ENCODE results near the gene AIFM3. TPM values are rescaled to one million over a fixed set of nuclear protein-coding genes. Genes with fewer than 3 reads are reported as not detected.
A peak's percentile ranks its signal among the peaks of the same experiment; 100 is the strongest.

The AIFM3 gene
- total RNA-seq, 1 experiment from 2014 or later: 7.4 TPM

- Histone ChIP-seq H3K4me3 (no peak overlapping the region), H3K36me3 (ENCODE audit: low read depth) (no peaks in the 10 kb centered on the region), H3F3A (ENCODE audit: insufficient read depth, low read depth) (no peaks in the 10 kb centered on the region), H4K20me1 (ENCODE audit: insufficient read depth) (no peaks in the 10 kb centered on the region), H2AFZ (no peak overlapping the region), H3K9me2 (ENCODE audit: insufficient read depth) (no peaks in the 10 kb centered on the region), H3K27ac (no peak overlapping the region), H3K9me3 (ENCODE audit: insufficient read depth, low read depth) (peaks cover 5% of the 10 kb centered on the region; the same call in 1 of the 2 replicates), H3K4me1 (replicated peaks; ENCODE audit: insufficient read depth) (peaks cover 8% of the 10 kb centered on the region; the same call in 1 of the 2 replicates), H3K27me3 (ENCODE audit: insufficient read depth, low read depth) (no peaks in the 10 kb centered on the region), H3K79me2 (ENCODE audit: low read depth) (no peaks in the 10 kb centered on the region), H3K4me2 (no peak overlapping the region)
- intact Hi-C loops (cut with micrococcal nuclease; ENCODE audit: unreplicated experiment): no loop called here
- no peak for DNase-seq
- CTCF ChIA-PET: no interaction called here
- TF ChIP-seq CTCF (conservative IDR thresholded peaks at IDR 0.05) (no peak), EZH2 (IDR thresholded peaks at IDR 0.05; ENCODE audit: low read depth) (no peak)
- POLR2A ChIA-PET (ENCODE audit: unreplicated experiment): no interaction called here
- BruUV-seq (replicated peaks): no TSS peak
Observed at GRCh38 chr22:20979940-20980453, 12.9 kb downstream of the AIFM3 start.

GRCh38 chr22:20980523-20980922 is 13.5 kb downstream of the AIFM3 start:
- H3K36me3 ChIP-seq (ENCODE audit: low read depth): no peaks in the 10 kb centered on the region
- no peak overlapping the region for H2AFZ ChIP-seq
- BruUV-seq (replicated peaks): no TSS peak
- TF ChIP-seq EZH2 (IDR thresholded peaks at IDR 0.05; ENCODE audit: low read depth): no peak
- TF ChIP-seq CTCF (conservative IDR thresholded peaks at IDR 0.05): no peak
- H3K4me3 ChIP-seq: no peak overlapping the region
- H3K4me2 ChIP-seq: no peak overlapping the region
- no peaks in the 10 kb centered on the region for H3F3A ChIP-seq (ENCODE audit: insufficient read depth, low read depth)
- H3K9me3 ChIP-seq (ENCODE audit: insufficient read depth, low read depth): peaks cover 5% of the 10 kb centered on the region; the same call in 1 of the 2 replicates
- no peaks in the 10 kb centered on the region for H3K9me2 ChIP-seq (ENCODE audit: insufficient read depth)
- no peaks in the 10 kb centered on the region for H4K20me1 ChIP-seq (ENCODE audit: insufficient read depth)
- intact Hi-C loops (cut with micrococcal nuclease; ENCODE audit: unreplicated experiment): no loop called here
- peaks cover 8% of the 10 kb centered on the region; the same call in 1 of the 2 replicates for H3K4me1 ChIP-seq (replicated peaks; ENCODE audit: insufficient read depth)
- no peak for DNase-seq
- POLR2A ChIA-PET (ENCODE audit: unreplicated experiment): no interaction called here
- no peaks in the 10 kb centered on the region for H3K27me3 ChIP-seq (ENCODE audit: insufficient read depth, low read depth)
- no peaks in the 10 kb centered on the region for H3K79me2 ChIP-seq (ENCODE audit: low read depth)
- no peak overlapping the region for H3K27ac ChIP-seq
- CTCF ChIA-PET: no interaction called here

GRCh38 chr22:20980938-20981722 is 14.1 kb downstream of the AIFM3 start:
- POLR2A ChIA-PET (ENCODE audit: unreplicated experiment): no interaction called here
- 0 out of 2 replicates have a peak overlapping the region, but pooled peaks have one; percentile 26 for H3K27ac ChIP-seq
- TF ChIP-seq CTCF (conservative IDR thresholded peaks at IDR 0.05) (no peak), EZH2 (IDR thresholded peaks at IDR 0.05; ENCODE audit: low read depth) (no peak)
- H3K4me3 ChIP-seq: peak overlapping the region; percentile 63
- BruUV-seq (replicated peaks): no TSS peak
- intact Hi-C loops (cut with micrococcal nuclease; ENCODE audit: unreplicated experiment): no loop called here
- peaks cover 8% of the 10 kb centered on the region; the same call in 1 of the 2 replicates for H3K4me1 ChIP-seq (replicated peaks; ENCODE audit: insufficient read depth)
- CTCF ChIA-PET: no interaction called here
- H2AFZ ChIP-seq: peak overlapping the region; percentile 89
- H3K9me3 ChIP-seq (ENCODE audit: insufficient read depth, low read depth): peaks cover 5% of the 10 kb centered on the region; the same call in 1 of the 2 replicates
- no peaks in the 10 kb centered on the region for H3K79me2 ChIP-seq (ENCODE audit: low read depth)
- no peaks in the 10 kb centered on the region for H3K27me3 ChIP-seq (ENCODE audit: insufficient read depth, low read depth)
- no peaks in the 10 kb centered on the region for H3F3A ChIP-seq (ENCODE audit: insufficient read depth, low read depth)
- no peaks in the 10 kb centered on the region for H4K20me1 ChIP-seq (ENCODE audit: insufficient read depth)
- H3K36me3 ChIP-seq (ENCODE audit: low read depth): no peaks in the 10 kb centered on the region
- no peaks in the 10 kb centered on the region for H3K9me2 ChIP-seq (ENCODE audit: insufficient read depth)
- no peak for DNase-seq
- H3K4me2 ChIP-seq: peak overlapping the region; percentile 88

Measured in PC-9 (cell line).